WTC11 (cell line): Measurements from ENCODE around the gene FADD.

Source experiments
- CTCF ChIP-seq: fragments of 200-600 bp; IDR thresholded peaks from 2 replicates; pipeline ENCODE4 v1.8.0; 2022; ENCODE audit warnings: antibody characterized with exemption
- MAX ChIP-seq: sonication (generic); formaldehyde crosslinking; IDR thresholded peaks from 2 replicates; pipeline ENCODE4 v1.8.0; 2022; ENCODE audit warnings: mild to moderate bottlenecking, missing genetic modification reagents
- SP1 ChIP-seq: sonication (generic); formaldehyde crosslinking; conservative IDR thresholded peaks from 2 replicates; pipeline ENCODE4 v1.8.1; 2022; ENCODE audit warnings: missing genetic modification reagents
- TEAD1 ChIP-seq: sonication (generic); formaldehyde crosslinking; IDR thresholded peaks from 2 replicates; pipeline ENCODE4 v1.8.0; 2022; ENCODE audit warnings: mild to moderate bottlenecking, missing genetic modification reagents
- ZNF671 ChIP-seq: fragments of 250-450 bp; sonication (Bioruptor Pico); IDR thresholded peaks from 2 replicates; pipeline ENCODE4 v1.8.0; 2021; ENCODE audit warnings: mild to moderate bottlenecking

- TF ChIP-seq ZNF671 (CRISPR knock-in tag) (no peak), CTCF (no peak), MAX (no peak), SP1 (CRISPR knock-in tag) (no peak), TEAD1 (CRISPR knock-in tag) (no peak)
Measured at GRCh38 chr11:70173018-70173417, 30.1 kb upstream of the FADD start.
